Mesendoderm (in vitro differentiated cells): ENCODE data around the gene MRPL58. TPM values are rescaled to one million over a fixed set of nuclear protein-coding genes. Genes with fewer than 3 reads are reported as not detected.

Experiments
- DNase-seq: peaks from one replicate; pipeline ENCODE4 v3.0.0; 2013
- H2AK5ac ChIP-seq: 2 replicates; pipeline ENCODE4 v1.6.1; 2013; ENCODE audit warnings: low read length, inconsistent platforms
- H2BK120ac ChIP-seq: 2 replicates; pipeline ENCODE4 v1.6.1; 2013; ENCODE audit warnings: low read depth, mild to moderate bottlenecking, low read length, moderate library complexity, mixed read lengths
- H2BK15ac ChIP-seq: replicated peaks from 2 replicates; pipeline ENCODE4 v1.6.1; 2013; ENCODE audit warnings: low read depth, mild to moderate bottlenecking, moderate library complexity
- H2BK5ac ChIP-seq: 2 replicates; pipeline ENCODE4 v1.6.1; 2013; ENCODE audit warnings: low read length, inconsistent platforms
- H3K18ac ChIP-seq: 2 replicates; pipeline ENCODE4 v1.6.1; 2013; ENCODE audit warnings: mild to moderate bottlenecking, low read length, mixed read lengths
- H3K23ac ChIP-seq: one replicate; pipeline ENCODE4 v1.6.1; 2013; ENCODE audit warnings: low read length
- H3K27ac ChIP-seq: 2 replicates; pipeline ENCODE4 v1.5.1; 2013; ENCODE audit warnings: low read depth, mild to moderate bottlenecking, inconsistent platforms, low read length, moderate library complexity
- H3K27me3 ChIP-seq: 2 replicates; pipeline ENCODE4 v1.6.1; 2013; ENCODE audit warnings: low read length, control low read depth, mild to moderate bottlenecking, inconsistent platforms; ENCODE audit not compliant: insufficient read depth, poor library complexity
- H3K36me3 ChIP-seq: 2 replicates; pipeline ENCODE4 v1.6.1; 2013; ENCODE audit warnings: low read length, inconsistent platforms; ENCODE audit not compliant: control insufficient read depth, insufficient read depth
- H3K4ac ChIP-seq: one replicate; pipeline ENCODE4 v1.6.1; 2013; ENCODE audit warnings: low read depth, mild to moderate bottlenecking, low read length, moderate library complexity
- H3K4me1 ChIP-seq: 2 replicates; pipeline ENCODE4 v1.6.1; 2013; ENCODE audit warnings: low read depth, low read length, inconsistent platforms; ENCODE audit not compliant: control insufficient read depth
- H3K4me2 ChIP-seq: 2 replicates; pipeline ENCODE4 v1.6.1; 2013; ENCODE audit warnings: low read length
- H3K4me3 ChIP-seq: 2 replicates; pipeline ENCODE4 v1.5.1; 2013; ENCODE audit warnings: mild to moderate bottlenecking, low read length
- H3K56ac ChIP-seq: one replicate; pipeline ENCODE4 v1.6.1; 2013; ENCODE audit warnings: low read length
- H3K79me1 ChIP-seq: 2 replicates; pipeline ENCODE4 v1.6.1; 2013; ENCODE audit warnings: low read length, inconsistent platforms
- H3K79me2 ChIP-seq: 2 replicates; pipeline ENCODE4 v1.6.1; 2013; ENCODE audit warnings: mild to moderate bottlenecking, low read length; ENCODE audit not compliant: control insufficient read depth, insufficient read depth
- H3K9ac ChIP-seq: 2 replicates; pipeline ENCODE4 v1.6.1; 2013; ENCODE audit warnings: low read length, inconsistent platforms
- H4K5ac ChIP-seq: one replicate; pipeline ENCODE4 v1.6.1; 2013; ENCODE audit warnings: low read length
- H4K8ac ChIP-seq: one replicate; pipeline ENCODE4 v1.6.1; 2013; ENCODE audit warnings: low read depth, mild to moderate bottlenecking, control low read depth, low read length, moderate library complexity
- WGBS: extraction: QIAGEN DNeasy Blood & Tissue Kit; methylation state at CpG from one replicate; pipeline ENCODE4 v1.1.7; 2013; ENCODE audit warnings: low lambda C conversion rate, missing lambda C conversion rate; ENCODE audit not compliant: insufficient coverage; ENCODE audit errors: extremely low coverage; 5-methylcytosine and 5-hydroxymethylcytosine counted together
- small RNA-seq: library from polyadenylated mRNA; stranded (forward); fragments of <200 nt; extraction: miRNeasy Mini kit (QIAGEN cat#:217004); gene quantifications from one replicate; pipeline ENCODE3, GENCODE V24; 2013; ENCODE audit not compliant: insufficient read depth

The MRPL58 gene

GRCh38 chr17:75065562-75066151 is 53.2 kb downstream of the MRPL58 start:
- H3K27me3 ChIP-seq = no peaks in the 10 kb centered on the region
- H2BK120ac ChIP-seq = no peak overlapping the region
- no peak overlapping the region for H3K18ac ChIP-seq
- no peaks in the 10 kb centered on the region for H3K4me1 ChIP-seq
- no peak for DNase-seq
- peak overlapping the region; percentile 22 for H3K56ac ChIP-seq
- WGBS = no CpG with 5 or more reads among the region's 6 CpGs
- H4K5ac ChIP-seq = no peak overlapping the region
- H2BK5ac ChIP-seq = no peak overlapping the region
- no peak overlapping the region for H3K23ac ChIP-seq
- no peak overlapping the region for H3K27ac ChIP-seq
- no peak overlapping the region for H2BK15ac ChIP-seq
- H4K8ac ChIP-seq = no peak overlapping the region
- H3K4me3 ChIP-seq = no peak overlapping the region
- H3K9ac ChIP-seq = no peak overlapping the region
- no peak overlapping the region for H2AK5ac ChIP-seq
- peaks cover 29% of the 10 kb centered on the region for H3K36me3 ChIP-seq
- H3K4me2 ChIP-seq = no peak overlapping the region
- H3K79me1 ChIP-seq = peaks cover 3% of the 10 kb centered on the region
- H3K4ac ChIP-seq = no peak overlapping the region
- no peaks in the 10 kb centered on the region for H3K79me2 ChIP-seq

- no peaks in the 10 kb centered on the region for H3K79me1 ChIP-seq
- peaks cover 20% of the 10 kb centered on the region for H3K36me3 ChIP-seq
- no peak overlapping the region for H2AK5ac ChIP-seq
- H3K27ac ChIP-seq = peak overlapping the region; percentile 17
- no peak overlapping the region for H4K8ac ChIP-seq
- no peak overlapping the region for H3K9ac ChIP-seq
- H4K5ac ChIP-seq = no peak overlapping the region
- no peaks in the 10 kb centered on the region for H3K79me2 ChIP-seq
- H2BK5ac ChIP-seq = no peak overlapping the region
- DNase-seq = no peak
- H3K4me1 ChIP-seq = no peaks in the 10 kb centered on the region
- no peak overlapping the region for H3K4me3 ChIP-seq
- H2BK15ac ChIP-seq = no peak overlapping the region
- WGBS = no CpG with 5 or more reads among the region's 4 CpGs
- no peak overlapping the region for H3K4ac ChIP-seq
- H3K27me3 ChIP-seq = no peaks in the 10 kb centered on the region
- no peak overlapping the region for H3K4me2 ChIP-seq
- H2BK120ac ChIP-seq = no peak overlapping the region
- H3K23ac ChIP-seq = no peak overlapping the region
- H3K56ac ChIP-seq = no peak overlapping the region
- no peak overlapping the region for H3K18ac ChIP-seq
Observed at GRCh38 chr17:75067856-75068255, 55.4 kb downstream of the MRPL58 start.

GRCh38 chr17:75068750-75069149 is 56.3 kb downstream of the MRPL58 start:
- Histone ChIP-seq H3K23ac (no peak overlapping the region), H3K4ac (no peak overlapping the region), H2BK120ac (no peak overlapping the region), H3K56ac (no peak overlapping the region), H3K27ac (no peak overlapping the region), H4K5ac (no peak overlapping the region), H3K4me1 (no peaks in the 10 kb centered on the region), H3K4me3 (no peak overlapping the region), H3K79me2 (no peaks in the 10 kb centered on the region), H3K36me3 (peaks cover 12% of the 10 kb centered on the region), H3K79me1 (no peaks in the 10 kb centered on the region), H3K9ac (no peak overlapping the region), H3K27me3 (no peaks in the 10 kb centered on the region), H2AK5ac (no peak overlapping the region), H2BK5ac (no peak overlapping the region), H4K8ac (no peak overlapping the region), H3K18ac (no peak overlapping the region), H2BK15ac (no peak overlapping the region), H3K4me2 (no peak overlapping the region)
- WGBS = no CpG with 5 or more reads among the region's 8 CpGs
- DNase-seq = no peak

- Histone ChIP-seq H3K27me3 (no peaks in the 10 kb centered on the region), H3K4ac (no peak overlapping the region), H2BK120ac (no peak overlapping the region), H3K79me2 (no peaks in the 10 kb centered on the region), H3K4me1 (no peaks in the 10 kb centered on the region), H3K23ac (no peak overlapping the region), H3K4me3 (no peak overlapping the region), H3K36me3 (peaks cover 5% of the 10 kb centered on the region), H3K4me2 (no peak overlapping the region), H2AK5ac (no peak overlapping the region), H3K9ac (no peak overlapping the region), H2BK15ac (no peak overlapping the region), H3K56ac (no peak overlapping the region), H3K18ac (no peak overlapping the region), H3K27ac (no peak overlapping the region), H4K8ac (no peak overlapping the region), H4K5ac (no peak overlapping the region), H2BK5ac (no peak overlapping the region), H3K79me1 (no peaks in the 10 kb centered on the region)
- no peak for DNase-seq
- no CpG with 5 or more reads among the region's 2 CpGs for WGBS
Observed at GRCh38 chr17:75069783-75070182, 57.3 kb downstream of the MRPL58 start.

Small RNA genes lying within 50 kb of the gene (small RNA-seq; reads per million reads assigned to genes)
- gene AC111186.1 = not detected
- not detected for gene RN7SL573P
- not detected for gene RNU6-362P
